Hepatocyte (in vitro differentiated cells): ENCODE measurements around the gene C2orf74. TPM values are rescaled to one million over a fixed set of nuclear protein-coding genes. Genes with fewer than 3 reads are reported as not detected.
A peak's percentile ranks its signal among the peaks of the same experiment; 100 is the strongest.

ENCODE experiments used
- DNase-seq: peaks from one replicate; pipeline ENCODE4 v3.0.0-alpha.2; 2016; ENCODE audit warnings: low spot score
- H2AFZ ChIP-seq: fragments of 200-600 bp; sonication (generic); 2 replicates; pipeline ENCODE4 v1.6.0; 2016; ENCODE audit warnings: antibody characterized with exemption, mild to moderate bottlenecking
- H3K27ac ChIP-seq: fragments of 200-600 bp; sonication (generic); 2 replicates; pipeline ENCODE4 v1.5.1; 2016; ENCODE audit warnings: mild to moderate bottlenecking
- H3K27me3 ChIP-seq: fragments of 200-600 bp; sonication (generic); 2 replicates; pipeline ENCODE4 v1.6.1; 2016
- H3K36me3 ChIP-seq: fragments of 200-600 bp; sonication (generic); replicated peaks from 2 replicates; pipeline ENCODE4 v1.5.1; 2016; ENCODE audit warnings: low read depth; ENCODE audit not compliant: insufficient read depth
- H3K4me1 ChIP-seq: fragments of 200-600 bp; sonication (generic); 2 replicates; pipeline ENCODE4 v1.5.1; 2016; ENCODE audit warnings: mild to moderate bottlenecking, moderate library complexity; ENCODE audit not compliant: insufficient read depth
- H3K4me2 ChIP-seq: fragments of 200-600 bp; sonication (generic); 2 replicates; pipeline ENCODE4 v1.6.0; 2016
- H3K4me3 ChIP-seq: fragments of 200-600 bp; sonication (generic); 2 replicates; pipeline ENCODE4 v1.5.1; 2016; ENCODE audit warnings: mild to moderate bottlenecking
- H3K79me2 ChIP-seq: fragments of 200-600 bp; sonication (generic); 2 replicates; pipeline ENCODE4 v1.6.0; 2017; ENCODE audit warnings: mild to moderate bottlenecking
- H3K9me2 ChIP-seq: fragments of 200-600 bp; sonication (generic); replicated peaks from 2 replicates; pipeline ENCODE4 v1.6.0; 2017; ENCODE audit warnings: mild to moderate bottlenecking; ENCODE audit not compliant: insufficient read depth
- H3K9me3 ChIP-seq: fragments of 200-600 bp; sonication (generic); 2 replicates; pipeline ENCODE4 v1.5.1; 2016; ENCODE audit warnings: low read depth, mild to moderate bottlenecking
- H4K20me1 ChIP-seq: fragments of 200-600 bp; sonication (generic); 2 replicates; pipeline ENCODE4 v1.6.0; 2016; ENCODE audit warnings: mild to moderate bottlenecking; ENCODE audit not compliant: insufficient read depth, poor library complexity, severe bottlenecking
- CTCF ChIP-seq: fragments of 200-600 bp; sonication (generic); IDR thresholded peaks from 2 replicates; pipeline ENCODE4 v1.5.1; 2016; ENCODE audit warnings: antibody characterized with exemption, mild to moderate bottlenecking; ENCODE audit not compliant: poor library complexity
- EZH2 ChIP-seq: fragments of 200-600 bp; sonication (generic); IDR thresholded peaks from 2 replicates; pipeline ENCODE4 v1.6.1; 2016; ENCODE audit warnings: antibody characterized with exemption, mild to moderate bottlenecking, borderline replicate concordance
- EZH2phosphoT487 ChIP-seq: fragments of 200-600 bp; sonication (generic); IDR thresholded peaks from one replicate; pipeline ENCODE4 v1.6.1; 2018; ENCODE audit warnings: antibody characterized with exemption, mild to moderate bottlenecking, low read depth, moderate library complexity; ENCODE audit not compliant: unreplicated experiment, severe bottlenecking
- WGBS: methylation state at CpG from one replicate; pipeline ENCODE4 v1.1.6; 2016; ENCODE audit warnings: low lambda C conversion rate; ENCODE audit errors: missing lambda C conversion rate; 5-methylcytosine and 5-hydroxymethylcytosine counted together
- polyA plus RNA-seq: library from polyadenylated mRNA; unstranded; fragments of >200 nt; fragmentation: Nextera tagmentation; extraction: Ambion mirVana; gene quantifications from 2 replicates; pipeline ENCODE4 v1.2.1, GENCODE V29; 2016
- total RNA-seq: library from RNA; depleted of rRNA; stranded (reverse); fragments of >200 nt; gene quantifications from 2 replicates; pipeline ENCODE4 v1.2.3, GENCODE V29; 2014

C2orf74 gene
- total and polyA plus RNA-seq, 2 experiments from 2014 or later = 6.2 to 10.2 TPM

DNA sequence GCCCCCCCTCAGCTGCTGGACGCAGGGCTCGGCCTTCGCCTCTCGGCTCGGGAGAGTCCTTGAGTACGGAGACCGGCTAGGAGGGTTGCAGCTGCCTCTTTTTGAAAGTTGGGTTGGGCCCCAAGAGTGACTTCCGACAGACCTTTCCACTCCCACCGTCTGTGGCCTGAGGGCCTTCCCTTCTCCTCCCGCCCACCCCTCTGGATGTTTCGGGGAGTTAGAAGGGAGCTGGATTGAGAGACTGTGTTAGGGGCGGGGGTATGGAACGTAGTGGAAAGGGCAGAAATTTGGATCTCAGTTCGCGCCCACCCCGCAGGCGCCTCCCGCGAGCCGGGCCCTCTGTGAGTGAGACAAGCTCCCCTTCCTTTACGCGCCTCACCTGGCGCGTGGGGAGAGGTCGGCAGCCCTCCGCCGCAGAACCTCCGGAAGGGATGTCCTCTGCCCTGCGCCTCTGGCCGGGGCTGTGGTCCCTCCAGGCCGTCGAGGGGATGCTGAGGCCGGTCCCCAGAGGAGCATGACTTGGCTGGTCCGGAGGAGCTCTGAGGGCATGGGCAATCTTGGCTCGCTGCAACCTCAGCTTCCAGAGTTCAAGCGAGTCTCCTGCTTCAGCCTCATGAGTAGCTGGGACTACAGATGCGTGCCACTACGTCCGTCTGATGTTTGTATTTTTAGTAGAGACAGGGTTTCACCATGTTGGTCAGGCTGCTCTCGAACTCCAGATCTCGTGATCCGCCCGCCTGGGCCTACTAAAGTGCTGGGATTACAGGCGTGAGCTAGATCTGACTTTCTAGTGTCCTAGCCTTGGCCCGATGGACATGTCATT, 15.9 kb downstream of the C2orf74 start:
- TF ChIP-seq CTCF (no peak), EZH2 (no peak), EZH2phosphoT487 (no peak)
- Histone ChIP-seq H3K9me3 (no peaks in the 10 kb centered on the region), H3K4me1 (peaks cover 45% of the 10 kb centered on the region), H2AFZ (peak overlapping the region; percentile 97), H4K20me1 (peaks cover 6% of the 10 kb centered on the region), H3K27ac (peak overlapping the region; percentile 99), H3K27me3 (no peaks in the 10 kb centered on the region), H3K9me2 (no peaks in the 10 kb centered on the region), H3K4me2 (peak overlapping the region; percentile 88), H3K36me3 (no peaks in the 10 kb centered on the region), H3K4me3 (peak overlapping the region; percentile 80), H3K79me2 (peaks cover 52% of the 10 kb centered on the region)
- 47% methylated on average over 36 of the region's 45 CpGs for WGBS
- no peak for DNase-seq

GRCh38 chr2:61178603-61179545, 16.9 kb downstream of the C2orf74 start:
- Histone ChIP-seq H3K4me1 (peaks cover 45% of the 10 kb centered on the region), H3K79me2 (peaks cover 61% of the 10 kb centered on the region)

More at GRCh38 chr2:61178603-61179545, 16.9 kb downstream of the C2orf74 start:
- no peak overlapping the region for H2AFZ ChIP-seq
- H3K4me3 ChIP-seq = no peak overlapping the region
- 92% methylated on average over 22 of the region's 22 CpGs for WGBS
- H3K9me2 ChIP-seq = no peaks in the 10 kb centered on the region
- no peaks in the 10 kb centered on the region for H3K9me3 ChIP-seq
- peak overlapping the region; percentile 88 for H3K4me2 ChIP-seq
- peak overlapping the region; percentile 99 for H3K27ac ChIP-seq
- H3K36me3 ChIP-seq = no peaks in the 10 kb centered on the region
- peaks cover 6% of the 10 kb centered on the region for H4K20me1 ChIP-seq
- no peak for DNase-seq
- H3K27me3 ChIP-seq = no peaks in the 10 kb centered on the region
- TF ChIP-seq EZH2phosphoT487 (no peak), EZH2 (no peak), CTCF (no peak)
